HG02943 (cell line): ENCODE data around the gene TGFBR3L.
"Not testable (repeated sequence)": the region's sequence is repeated elsewhere in the genome, so short reads cannot be mapped to it uniquely, and the experiment has no call there.

ENCODE experiments used
- ATAC-seq: cut with Tn5 transposase; IDR thresholded peaks from one replicate; pipeline ENCODE4 v1.9.1; 2021; ENCODE audit warnings: mild to moderate bottlenecking, low read depth, moderate library complexity; ENCODE audit not compliant: unreplicated experiment

The TGFBR3L gene

DNA sequence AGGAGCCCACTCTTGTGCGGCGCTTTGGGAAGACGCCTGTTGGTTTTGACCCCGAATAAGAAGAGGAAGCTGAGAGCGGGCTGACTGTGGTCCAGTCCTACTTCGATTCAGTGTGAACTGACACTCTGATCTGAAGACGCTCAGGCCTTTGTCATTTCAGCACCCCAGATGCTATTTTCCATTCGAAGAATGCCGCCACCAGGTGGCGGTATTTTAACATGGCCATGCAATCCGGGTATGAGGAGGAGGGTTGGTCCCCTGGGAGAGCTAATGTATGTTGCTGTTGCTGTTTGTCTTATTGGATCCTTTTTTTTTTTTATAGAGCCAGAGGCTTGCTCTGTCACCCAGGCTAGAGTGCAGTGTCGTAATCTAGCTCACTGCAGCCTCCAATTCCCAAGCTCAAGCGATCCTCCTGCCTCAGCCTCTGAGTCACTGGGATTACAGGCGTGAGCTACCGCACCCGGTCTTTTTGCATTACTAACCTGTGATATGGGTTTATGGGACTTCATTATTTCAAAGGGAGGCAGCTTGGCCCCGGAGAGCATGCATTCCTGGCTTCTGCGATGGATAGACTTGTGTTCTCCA lies 29.6 kb downstream of the TGFBR3L start:
- ATAC-seq, result peak; percentile 29

DNA sequence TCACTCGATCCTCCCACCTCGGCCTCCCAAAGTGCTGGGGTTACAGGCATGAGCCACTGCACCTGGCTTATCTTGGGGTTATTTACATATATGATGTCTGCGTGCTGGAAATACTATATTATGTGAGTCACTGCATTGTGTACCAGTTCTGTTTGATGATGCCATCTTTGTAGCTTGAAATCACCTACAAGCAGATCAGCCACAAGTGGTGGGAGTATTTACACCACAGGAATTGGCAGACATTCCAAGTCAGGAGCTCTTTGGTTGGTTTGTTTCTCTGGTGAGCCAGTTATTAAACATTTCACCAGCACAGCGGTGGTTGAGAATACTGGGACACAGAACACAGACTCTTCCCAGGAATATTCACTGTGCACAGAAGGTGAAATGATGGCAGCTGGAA lies 33.3 kb downstream of the TGFBR3L start:
- no peak for ATAC-seq

DNA sequence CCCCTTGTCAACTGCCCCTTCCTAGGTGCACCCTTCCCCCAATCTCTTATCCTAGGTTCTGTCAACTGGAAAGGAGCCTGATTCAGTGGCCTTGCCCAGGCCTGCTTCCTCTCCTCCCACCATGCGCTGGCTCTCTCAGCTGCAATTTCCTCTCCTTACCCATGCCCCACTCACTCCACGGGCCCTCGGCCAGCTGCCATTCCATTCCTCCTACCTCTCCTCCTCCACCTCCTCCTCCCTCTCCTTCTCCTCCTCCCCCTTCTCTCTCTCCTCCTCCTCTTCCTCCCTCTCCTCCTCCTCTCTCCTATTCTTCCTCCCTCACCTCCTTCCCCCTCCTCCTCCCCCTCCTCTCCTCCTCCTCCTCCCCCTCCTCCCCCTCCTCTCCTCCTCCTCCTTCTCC lies 38.4 kb downstream of the TGFBR3L start:
- ATAC-seq, result no peak

DNA sequence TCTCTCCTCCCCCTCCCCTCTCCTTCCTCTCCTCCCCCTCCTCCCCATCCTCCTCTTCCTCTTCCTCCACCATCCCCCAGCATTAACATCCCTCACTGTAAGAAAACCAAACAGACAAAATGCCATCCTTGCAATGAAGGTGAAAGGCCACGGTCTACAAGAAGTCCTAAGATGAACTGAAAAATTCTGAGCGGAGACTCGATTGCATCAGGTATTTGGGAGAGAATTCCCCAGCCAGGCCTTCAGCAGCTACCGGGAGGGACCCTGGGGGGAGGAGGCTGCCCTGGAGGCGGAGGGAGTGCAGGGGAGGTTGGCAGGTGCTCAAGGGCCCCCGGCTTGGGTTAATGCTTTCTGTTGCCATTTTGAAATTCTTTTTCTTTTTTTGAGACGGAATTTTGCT lies 38.9 kb downstream of the TGFBR3L start:
- ATAC-seq, result no peak

DNA sequence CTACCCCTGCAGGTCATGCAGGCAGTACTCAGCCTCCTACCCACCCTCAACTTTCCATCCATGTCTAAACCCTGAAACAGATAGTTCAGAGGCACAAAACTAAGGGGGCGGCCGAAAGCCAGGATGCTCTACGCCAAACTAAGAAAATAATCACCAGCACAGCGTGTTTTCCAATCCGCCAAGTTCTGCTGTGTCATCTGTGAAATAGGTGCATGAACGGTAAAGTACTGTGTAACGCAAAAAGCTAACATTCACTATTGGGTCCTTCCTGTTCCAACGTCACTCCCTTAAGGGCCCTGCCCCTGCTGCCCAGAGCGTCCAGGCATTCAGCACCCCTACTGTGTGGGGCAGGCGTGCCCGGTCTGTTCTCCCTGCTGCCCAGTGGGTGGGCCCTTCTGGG lies 41.1 kb downstream of the TGFBR3L start:
- no peak for ATAC-seq

DNA sequence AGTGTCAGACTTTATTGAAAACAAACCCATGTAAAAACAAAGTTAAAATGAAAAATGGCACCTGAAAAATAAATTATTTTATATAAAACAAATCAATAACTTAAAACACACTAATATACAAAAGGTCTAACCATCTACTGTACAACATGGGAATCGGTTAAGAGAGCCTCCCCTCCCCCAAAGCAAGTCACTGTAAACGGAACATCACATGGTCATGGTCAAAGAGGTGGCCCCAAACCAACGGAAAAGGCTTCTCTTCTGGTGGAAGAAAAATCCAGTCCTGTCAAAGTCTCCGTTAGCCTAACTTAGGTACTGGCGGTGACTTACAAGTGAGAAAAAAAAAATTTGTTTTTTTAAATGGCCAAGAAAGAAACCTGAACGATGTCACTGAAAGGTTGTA lies 44.6 kb downstream of the TGFBR3L start:
- no peak for ATAC-seq

DNA sequence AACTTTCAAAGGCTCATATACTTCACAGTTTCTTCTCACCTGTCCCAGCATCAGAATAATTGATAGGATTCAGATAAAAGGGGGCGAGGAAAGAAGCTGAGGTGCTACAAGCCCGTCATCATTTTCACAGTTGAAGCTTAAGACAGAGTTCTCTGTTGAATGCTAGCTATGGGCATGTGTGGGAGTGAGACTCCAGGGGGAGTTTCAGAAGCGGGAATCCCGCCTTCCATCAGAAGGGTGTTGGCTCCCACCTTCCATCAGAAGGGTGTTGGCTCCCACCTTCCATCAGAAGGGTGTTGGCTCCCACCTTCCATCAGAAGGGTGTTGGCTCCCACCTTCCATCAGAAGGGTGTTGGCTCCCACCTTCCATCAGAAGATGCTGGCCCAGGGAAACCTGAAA lies 46.5 kb downstream of the TGFBR3L start:
- ATAC-seq, result not testable (repeated sequence)

DNA sequence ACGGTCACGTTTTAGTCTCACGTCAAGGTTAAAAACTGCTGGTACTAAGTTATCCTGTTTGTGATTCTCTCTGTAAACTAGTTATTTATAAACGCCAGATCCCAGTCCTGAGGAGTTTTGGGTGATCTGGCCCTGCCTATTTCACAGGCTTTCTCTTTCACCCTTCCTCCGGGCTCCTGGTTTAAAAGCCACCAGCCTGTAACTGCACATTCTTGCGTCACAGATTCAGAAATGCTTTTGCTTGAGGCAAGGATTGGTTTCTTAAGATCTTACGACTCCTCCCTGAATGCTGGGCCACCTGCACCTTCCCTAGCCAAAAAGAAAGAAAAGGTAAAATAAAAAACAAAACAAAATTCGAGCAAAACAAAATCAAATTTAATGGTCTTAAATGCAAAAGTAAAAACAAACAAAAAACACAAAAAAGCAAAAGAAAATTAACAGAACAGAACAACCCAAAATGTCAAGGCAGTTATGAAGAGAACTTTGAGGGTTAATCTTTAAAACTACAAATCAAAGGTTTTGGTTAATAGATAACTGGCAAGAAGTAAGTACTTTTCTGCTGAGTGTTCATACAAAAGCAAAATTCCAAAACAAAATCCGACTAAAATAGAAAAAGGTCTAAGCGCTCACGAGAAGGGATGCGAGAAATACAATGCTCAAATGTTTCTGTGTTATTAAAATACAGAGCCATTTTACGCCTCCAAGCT lies 47.4 kb downstream of the TGFBR3L start:
- no peak for ATAC-seq

DNA sequence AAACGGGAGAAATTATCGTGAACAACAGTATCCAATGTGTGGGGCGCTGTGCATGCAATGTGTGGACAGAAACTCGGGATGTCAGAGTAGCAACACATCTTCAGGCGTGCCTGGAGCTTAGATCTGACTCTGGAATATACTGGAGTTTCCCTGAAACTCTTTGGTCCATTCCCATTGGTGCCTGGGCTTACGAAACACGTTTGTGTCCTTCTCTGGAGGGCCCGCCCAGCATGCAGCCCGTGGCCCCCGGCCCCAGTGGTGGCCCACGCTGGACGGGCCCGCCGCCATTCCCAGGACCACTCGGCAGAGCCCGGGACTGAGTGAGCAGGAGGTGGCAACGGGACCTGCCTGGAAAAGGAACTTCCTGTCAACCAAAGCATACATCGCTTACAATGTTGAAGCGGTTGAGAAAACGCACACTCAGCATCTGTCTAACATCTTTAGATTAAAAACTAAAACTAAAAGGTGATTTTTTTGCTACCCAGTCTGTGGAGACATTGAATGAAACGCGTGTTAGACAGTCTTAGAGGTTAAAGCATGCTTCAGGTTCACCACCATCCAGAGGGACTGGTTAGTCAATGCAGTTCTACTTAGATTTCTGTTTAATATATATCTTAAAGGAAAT lies 48.1 kb downstream of the TGFBR3L start:
- ATAC-seq, result no peak

DNA sequence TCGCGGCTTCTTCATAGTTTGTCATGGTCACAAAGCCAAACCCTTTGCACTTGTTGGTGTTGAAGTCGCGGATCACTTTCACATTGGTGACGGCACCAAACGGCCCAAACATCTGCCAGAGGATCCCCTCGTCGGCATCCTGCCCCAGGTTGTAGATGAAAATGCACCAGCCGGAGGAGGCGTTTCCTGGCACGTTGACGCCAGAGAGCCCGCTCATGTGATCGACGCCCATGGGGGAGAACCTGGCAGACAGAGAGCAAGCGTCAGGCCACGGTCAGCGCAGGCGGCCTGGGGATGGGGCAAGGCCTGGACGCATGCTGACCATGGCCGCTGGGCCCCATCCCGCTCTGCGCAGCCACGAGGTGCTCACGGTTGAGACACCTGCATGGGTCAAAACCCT lies 48.9 kb downstream of the TGFBR3L start:
- no peak for ATAC-seq

DNA sequence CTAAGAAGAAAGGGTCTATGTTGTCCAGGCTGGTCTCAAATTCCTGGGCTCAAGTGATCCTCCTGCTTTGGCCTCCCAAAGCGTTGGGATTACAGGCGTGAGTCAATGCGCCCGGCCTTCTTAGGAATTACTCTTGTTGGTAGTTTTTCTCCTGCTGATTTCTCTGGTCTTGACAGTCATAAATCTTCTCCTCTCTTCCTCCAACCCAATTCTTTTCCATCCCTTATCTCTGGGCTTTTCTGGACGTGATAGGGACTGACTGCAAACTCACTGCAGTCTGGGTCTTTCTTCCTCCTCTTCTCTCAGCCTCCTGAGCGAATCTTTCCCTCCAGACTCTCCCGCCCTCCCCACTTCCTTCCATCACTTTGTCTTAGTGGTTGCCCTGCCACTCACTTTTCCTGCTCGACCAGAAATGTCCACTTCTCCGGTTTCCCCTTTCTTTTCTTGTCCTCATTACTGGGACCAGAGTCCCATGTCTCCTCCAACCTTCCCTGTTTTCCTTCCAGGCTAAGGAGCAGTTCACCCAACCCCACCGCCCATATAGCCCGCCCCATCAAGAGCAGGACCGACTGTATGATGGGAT lies 50.7 kb downstream of the TGFBR3L start:
- ATAC-seq, result no peak

DNA sequence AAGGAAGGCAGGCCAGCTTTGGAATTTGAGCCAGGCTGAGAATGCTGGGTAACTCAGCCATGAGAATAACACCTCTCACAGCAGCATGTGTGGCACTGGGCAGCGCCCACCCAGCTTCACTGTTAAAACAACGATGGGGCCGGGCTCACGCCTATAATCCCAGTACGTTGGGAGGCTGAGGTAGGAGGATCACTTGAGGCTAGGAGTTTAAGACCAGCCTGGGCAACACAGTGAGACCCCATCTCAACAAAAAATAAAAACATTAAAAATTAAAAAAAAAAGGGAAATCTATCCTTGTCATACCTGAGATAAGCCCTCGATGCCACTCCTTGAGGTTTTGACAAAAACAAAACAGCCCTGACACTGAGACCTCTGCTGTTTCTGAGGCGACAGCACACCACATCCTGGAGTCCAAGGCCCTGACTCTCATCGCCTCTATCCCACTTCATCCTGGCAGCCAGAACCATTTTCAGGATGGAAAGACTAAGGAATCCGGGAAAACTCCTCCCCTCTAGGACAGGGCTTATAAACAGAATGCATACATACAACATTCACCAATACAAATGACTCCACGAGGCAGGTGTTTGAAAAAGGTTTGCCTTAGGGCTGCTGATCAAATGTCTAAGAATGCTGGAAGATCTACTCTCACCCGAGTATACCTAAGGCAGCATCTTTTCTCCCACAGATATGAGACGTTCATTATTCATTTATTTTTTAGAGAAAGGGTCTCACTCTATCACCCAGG lies 51.5 kb downstream of the TGFBR3L start:
- no peak for ATAC-seq

DNA sequence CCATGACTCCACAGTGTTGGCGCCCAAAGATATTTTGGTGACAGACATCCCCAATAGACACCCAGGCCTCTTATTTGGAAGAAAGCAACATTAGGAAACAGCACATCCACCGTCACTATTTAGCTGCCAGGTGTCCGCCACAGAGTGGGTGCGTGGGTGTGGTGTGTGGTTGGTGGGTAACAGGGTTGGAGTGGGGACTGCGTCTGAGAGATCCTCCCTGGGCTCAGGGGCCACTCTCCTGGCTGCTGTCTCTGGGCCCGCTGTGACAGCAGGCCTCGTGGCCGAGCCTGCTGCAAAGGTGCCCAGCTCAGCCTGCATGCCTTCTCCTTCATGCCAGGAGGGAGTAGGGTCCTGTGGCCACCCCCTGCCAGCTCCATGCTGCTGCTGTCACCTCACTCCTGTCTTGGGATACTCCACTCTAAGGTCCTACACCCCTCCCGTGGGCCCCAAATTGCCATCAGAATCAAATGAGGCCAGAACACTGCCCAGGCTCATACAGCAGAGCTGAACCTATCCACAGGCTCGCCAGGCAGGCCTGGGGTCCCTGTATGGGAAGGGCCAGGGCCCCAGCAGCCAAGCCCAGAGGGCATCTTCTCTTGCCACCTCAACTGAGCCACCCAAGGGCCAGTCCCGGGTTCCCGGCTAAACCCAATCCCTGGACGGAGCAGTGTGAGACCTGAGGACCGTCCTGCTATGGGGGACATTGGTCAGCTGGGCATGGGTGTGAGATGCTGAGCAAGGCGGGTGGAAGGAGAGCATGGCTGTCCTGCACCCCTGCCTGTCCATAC lies 53.6 kb downstream of the TGFBR3L start:
- no peak for ATAC-seq
